Activated CD4-positive, alpha-beta T cell treated with anti-CD3 and anti-CD28 coated beads, Interleukin-2, amount 50 U/mL, for 4 hours (primary cell): ENCODE results near the gene HTR2B.
"Not testable (repeated sequence)": the region's sequence is repeated elsewhere in the genome, so short reads cannot be mapped to it uniquely, and the experiment has no call there.

Source experiments
- DNase-seq, 2 experiments: peaks; one replicate each; pipeline ENCODE4 v3.0.0-alpha.2; 2020

The HTR2B gene

DNA sequence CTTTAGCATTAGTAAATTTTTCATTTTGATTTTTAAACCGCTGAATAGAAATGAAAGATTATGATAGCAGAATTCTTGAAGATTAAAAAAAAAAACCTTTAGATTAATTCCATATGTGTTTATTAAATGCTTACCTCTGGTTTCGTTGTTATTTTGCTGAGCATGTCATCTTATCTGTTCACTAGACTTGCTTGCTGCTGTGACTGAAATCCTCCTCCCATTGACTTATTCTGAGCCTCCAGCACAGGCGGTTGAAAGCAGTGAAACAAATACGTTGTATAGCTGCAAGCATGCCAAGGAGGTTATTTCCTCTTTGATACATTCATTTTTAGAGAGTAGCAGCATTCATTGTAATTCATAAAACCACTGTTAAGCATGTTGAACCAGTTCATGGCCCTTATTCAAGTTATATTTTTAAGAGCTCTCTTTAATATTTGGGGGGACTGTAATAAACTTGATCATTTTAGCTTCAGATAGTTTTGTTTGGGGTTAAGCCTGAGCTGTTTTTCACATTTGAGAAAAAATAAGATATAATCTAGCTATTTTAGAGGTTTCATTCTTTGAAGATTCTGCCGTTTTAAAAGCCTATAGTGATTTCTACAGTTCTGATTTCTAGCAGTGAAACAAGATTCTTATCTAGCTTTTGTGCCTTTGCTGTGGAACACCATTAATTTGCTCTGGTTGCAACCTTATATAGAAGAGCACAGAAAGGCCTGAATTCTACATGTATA, at the start of gene HTR2B:
Gene HTR2B, minus strand, starts transcription at position 205 of the 731 bp plus-strand sequence. CDS start 1,278 bp downstream, outside the sequence.
- DNase-seq = no peak

DNA sequence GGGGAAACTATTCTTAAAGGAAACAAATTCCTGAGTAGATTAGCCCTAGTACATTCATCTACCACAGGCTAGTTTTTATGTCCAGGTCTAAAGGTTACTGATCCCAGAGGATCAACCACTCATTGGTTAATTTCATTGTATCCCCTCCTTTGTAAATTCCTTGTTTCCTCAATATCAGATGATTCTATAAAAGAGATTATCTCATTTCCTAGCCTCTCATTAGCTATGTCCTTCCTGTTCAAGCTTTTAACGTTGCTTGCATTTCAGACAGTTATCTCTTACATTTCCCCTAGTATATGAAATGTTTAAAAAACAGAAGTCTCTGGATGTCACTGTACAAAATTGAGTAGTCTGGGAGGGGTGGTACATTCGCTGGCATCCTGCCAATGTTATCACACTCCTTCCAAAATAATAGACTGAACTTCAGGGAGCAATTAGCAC, 49.4 kb upstream of the HTR2B start:
- no peak for DNase-seq

- no peak for DNase-seq
Measured at GRCh38 chr2:231172025-231172424, 47.2 kb upstream of the HTR2B start.

GRCh38 chr2:231170055-231170454, 45.2 kb upstream of the HTR2B start:
- DNase-seq = no peak

DNA sequence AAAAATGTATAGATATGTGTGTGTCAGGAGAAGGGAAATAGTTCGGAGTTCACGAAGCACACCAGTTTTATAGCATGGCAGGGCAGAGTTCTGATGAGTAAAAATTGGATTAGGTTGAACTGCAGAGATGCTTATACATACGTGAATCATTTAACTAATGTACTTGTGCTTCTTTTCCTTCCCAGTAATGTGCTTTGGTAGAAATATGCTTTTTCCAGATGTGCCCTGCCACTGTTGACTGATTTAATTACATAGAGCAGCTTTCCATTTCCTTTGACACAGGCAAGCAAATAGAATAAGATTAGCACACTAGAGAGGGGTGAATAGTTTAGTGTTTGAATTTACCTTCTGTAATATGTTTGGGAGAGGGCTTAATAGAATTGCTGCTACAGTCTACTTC, 44.6 kb upstream of the HTR2B start:
- no peak for DNase-seq

GRCh38 chr2:231168460-231169139, 43.8 kb upstream of the HTR2B start:
- DNase-seq = no peak

DNA sequence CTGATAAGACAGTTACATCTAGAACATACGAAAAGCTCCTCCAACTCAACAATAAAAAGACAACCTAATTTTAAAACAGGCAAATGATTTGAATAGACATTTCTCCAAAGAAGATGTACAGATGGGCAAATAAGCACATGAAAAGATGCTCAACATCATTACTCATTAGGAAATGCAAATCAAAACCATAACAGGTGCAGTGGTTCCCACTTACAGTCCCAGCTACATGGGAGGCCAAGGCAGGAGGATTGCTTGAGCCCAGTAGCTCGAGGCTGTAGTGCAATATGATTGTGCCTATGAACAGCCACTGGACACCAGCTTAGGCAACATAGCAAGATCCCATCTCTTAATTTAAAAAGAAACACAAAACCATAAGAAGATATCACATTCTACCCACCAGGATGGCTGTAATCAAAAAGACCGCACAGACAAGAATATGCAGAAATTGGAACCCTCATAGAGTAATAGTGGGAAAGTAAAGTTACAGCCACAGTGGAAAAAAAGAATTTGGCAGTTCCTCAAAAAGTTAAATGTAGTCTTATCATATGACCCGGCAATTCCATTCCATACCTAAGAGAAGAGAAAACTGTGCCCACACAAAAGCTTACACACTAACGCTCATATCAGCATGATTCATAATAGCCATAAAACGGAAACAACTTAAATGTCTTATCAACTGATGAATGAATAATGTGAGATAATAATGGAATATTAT, 43.1 kb upstream of the HTR2B start:
- no peak for DNase-seq

DNA sequence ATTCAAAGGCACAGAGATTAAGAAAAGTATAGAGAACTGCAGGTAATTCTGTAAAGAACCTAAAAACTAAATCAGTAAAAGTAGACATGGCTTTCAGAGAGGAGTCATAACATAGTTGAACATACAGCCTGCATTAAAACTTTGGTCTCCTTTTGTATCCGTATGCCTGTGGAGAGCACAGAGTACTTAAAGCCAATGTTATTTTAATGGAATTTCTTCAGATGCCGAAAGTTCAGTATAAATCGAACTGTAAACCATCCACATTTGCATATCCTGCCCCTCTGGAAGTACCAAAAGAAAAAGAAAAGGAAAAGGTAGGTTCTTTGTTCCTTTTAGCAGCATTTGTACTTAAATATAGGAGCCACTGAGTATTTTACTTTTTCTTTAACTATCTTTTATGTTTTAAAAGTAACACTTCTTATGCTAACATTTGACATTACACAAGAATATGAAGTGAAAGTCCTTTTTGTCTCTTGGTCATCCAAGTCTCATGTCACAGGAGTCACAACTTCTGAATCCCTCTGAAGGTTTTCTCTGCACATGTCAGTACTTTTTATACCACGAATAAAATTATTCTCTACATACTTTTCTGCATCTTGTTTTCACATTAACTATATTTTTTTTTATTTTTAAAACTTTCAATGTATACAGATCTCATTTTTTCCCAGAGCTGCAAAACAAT, 38.7 kb upstream of the HTR2B start:
- DNase-seq = no peak

DNA sequence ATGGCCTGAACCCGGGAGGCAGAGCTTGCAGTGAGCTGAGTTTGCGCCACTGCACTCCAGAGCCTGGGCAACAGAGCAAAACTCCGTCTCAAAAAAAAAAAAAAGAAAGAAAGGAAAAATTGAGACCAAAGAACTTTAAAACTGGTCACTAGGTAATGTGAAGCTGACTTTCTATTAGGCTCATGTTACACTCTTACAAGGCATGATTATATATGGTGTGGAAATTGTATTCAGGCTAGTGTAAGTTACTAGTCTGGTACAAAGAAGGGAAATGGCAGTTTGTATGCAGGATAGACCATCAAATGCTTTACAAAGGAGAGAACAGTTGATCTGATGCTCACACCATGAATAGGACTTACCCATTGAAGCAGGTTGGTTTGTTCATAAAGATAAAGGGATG, 38.2 kb upstream of the HTR2B start:
- no peak for DNase-seq

GRCh38 chr2:231161877-231162329, 37.1 kb upstream of the HTR2B start:
- no peak for DNase-seq

GRCh38 chr2:231161252-231161839, 36.5 kb upstream of the HTR2B start:
- no peak for DNase-seq

- no peak for DNase-seq
Measured at GRCh38 chr2:231160701-231161100, 35.9 kb upstream of the HTR2B start.

GRCh38 chr2:231159306-231159705, 34.5 kb upstream of the HTR2B start:
- no peak for DNase-seq

DNA sequence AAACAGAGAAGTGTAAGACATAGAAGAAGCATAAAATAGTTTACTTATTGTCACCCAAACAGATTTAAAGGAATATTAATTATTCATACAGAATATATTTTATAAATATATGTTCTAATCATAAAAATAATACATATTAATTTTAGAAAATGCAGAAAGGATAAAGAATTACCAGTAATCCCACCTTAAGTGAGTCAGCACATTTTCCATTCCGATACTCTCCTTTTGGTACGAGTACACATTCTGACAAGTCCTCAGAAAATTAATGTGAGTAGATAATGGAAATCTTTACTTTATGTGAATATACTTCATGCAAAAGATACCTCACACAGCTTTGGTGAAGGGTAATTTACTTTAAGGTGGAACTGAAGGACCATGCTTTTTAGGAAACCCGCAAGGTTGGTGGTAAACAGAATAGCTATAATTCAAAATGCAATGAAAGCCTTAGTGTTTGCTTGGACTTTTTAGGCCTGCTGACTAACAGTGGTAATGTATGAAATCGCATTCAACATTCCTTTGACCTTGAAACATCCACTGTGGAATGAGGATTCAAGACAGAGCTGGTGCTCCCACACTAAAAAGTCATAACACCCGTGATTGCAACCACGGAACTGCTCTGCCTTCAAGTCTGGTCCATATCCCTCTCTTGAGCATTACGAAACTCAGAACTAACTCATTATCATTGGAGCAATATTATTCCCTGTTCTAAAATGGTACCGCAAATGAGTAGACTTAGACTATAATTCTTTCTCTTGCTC, 28.1 kb upstream of the HTR2B start:
- DNase-seq = no peak

- no peak for DNase-seq
Measured at GRCh38 chr2:231146665-231147064, 21.8 kb upstream of the HTR2B start.

GRCh38 chr2:231144896-231145295, 20.1 kb upstream of the HTR2B start:
- no peak for DNase-seq

GRCh38 chr2:231140808-231141207, 16.0 kb upstream of the HTR2B start:
- not testable (repeated sequence) for DNase-seq

DNA sequence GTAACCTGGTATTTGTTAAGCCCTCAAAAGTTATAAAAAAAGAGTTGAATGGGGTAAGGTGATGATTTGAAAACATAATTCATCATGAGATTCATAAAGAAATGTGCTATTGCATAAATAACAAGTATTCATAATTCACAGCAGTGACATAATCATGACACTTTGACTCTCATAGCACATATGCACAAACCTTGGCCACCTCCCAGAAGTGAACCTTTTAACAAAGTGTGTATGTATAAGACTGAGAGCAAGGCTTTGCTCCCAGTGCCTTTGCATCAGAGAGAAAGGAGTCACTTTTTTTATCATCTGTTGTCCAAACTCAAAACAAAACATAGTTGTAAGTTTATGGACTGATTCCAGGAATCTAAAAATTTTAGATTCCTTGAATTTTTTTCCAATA, 15.0 kb upstream of the HTR2B start:
- DNase-seq = no peak

GRCh38 chr2:231138699-231139098, 13.9 kb upstream of the HTR2B start:
- DNase-seq = no peak

DNA sequence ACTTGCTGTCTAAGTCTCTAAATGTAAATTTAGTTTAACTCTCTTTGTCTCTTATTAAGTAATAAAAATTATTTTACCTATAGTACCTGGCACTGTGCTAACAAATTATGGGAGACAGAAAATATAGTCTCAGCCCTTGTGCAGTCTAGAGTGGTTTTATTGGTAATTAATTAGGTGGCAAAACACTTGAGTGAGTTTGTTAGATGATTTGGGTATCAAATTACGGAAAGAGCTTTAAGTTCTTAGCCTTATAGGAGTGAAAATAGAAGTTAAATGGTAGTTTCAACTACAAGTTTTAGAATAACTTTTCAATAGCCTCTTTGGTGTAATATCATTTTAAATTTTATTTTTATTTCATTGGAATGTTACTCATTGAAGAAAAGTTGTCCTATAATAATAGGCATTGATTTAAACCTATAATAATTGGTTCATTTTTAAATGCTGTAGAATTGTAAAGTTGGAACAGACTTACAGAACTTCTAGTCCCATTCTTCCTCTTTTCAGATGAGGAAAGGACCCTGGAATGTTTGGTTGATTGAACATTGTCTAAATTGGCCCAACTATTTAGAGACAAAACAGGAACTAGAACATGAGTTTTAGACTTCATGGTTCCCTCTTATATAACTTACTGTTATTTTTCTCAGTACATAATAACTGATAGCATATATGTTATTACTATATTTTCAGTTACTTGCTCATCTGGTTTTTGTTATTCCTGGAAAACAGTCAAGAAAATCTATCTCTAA, 10.2 kb upstream of the HTR2B start:
- DNase-seq = no peak
